ENCODE results near the gene RNF181. TPM values are rescaled to one million over a fixed set of nuclear protein-coding genes. Genes with fewer than 3 reads are reported as not detected.

The RNF181 gene
- total RNA-seq, 2 experiments from 2014 or later = 113 to 140 TPM

GRCh38 chr2:85642725-85643124 is 47.2 kb downstream of the RNF181 start:
- ChIA-PET CTCF (interaction anchor here (1.0 to 1.4 kb wide), 2 partner anchors 10 to 11 kb away, joined by 3 read pairs; no protein-coding TSS in a partner anchor), POLR2A (no interaction called here)
- Mint-ChIP-seq H3K27ac (peak overlapping the region; percentile 27), H3K4me3 (no peak overlapping the region), H3K36me3 (ENCODE audit: low read depth) (peaks cover 61% of the 10 kb centered on the region), H3K27me3 (no peaks in the 10 kb centered on the region), H3K4me1 (peaks cover 14% of the 10 kb centered on the region), H3K9me3 (ENCODE audit: low read depth) (no peaks in the 10 kb centered on the region)
- DNase-seq = peak; percentile 30
- intact Hi-C loops (cut with DNase I, micrococcal nuclease) = no loop called here
- peak; percentile 82 for ATAC-seq

- POLR2A ChIA-PET = interaction anchor here (0.6 kb wide), 1 partner anchor 31 kb away, joined by 3 read pairs; no protein-coding TSS in a partner anchor
- no peak overlapping the region for H3K4me3 Mint-ChIP-seq
- no peaks in the 10 kb centered on the region for H3K27me3 Mint-ChIP-seq
- intact Hi-C loops (cut with DNase I, micrococcal nuclease) = no loop called here
- CTCF ChIA-PET = interaction anchor here (0.6 to 3.1 kb wide), 3 partner anchors 8 to 50 kb away, joined by 3 to 15 read pairs (median 4); no protein-coding TSS in a partner anchor
- DNase-seq = no peak
- ATAC-seq = no peak
- H3K9me3 Mint-ChIP-seq (ENCODE audit: low read depth) = no peaks in the 10 kb centered on the region
- no peak overlapping the region for H3K27ac Mint-ChIP-seq
- peaks cover 66% of the 10 kb centered on the region for H3K36me3 Mint-ChIP-seq (ENCODE audit: low read depth)
- peaks cover 14% of the 10 kb centered on the region for H3K4me1 Mint-ChIP-seq
Observed at GRCh38 chr2:85644909-85645308, 49.4 kb downstream of the RNF181 start.

GRCh38 chr2:85646166-85646565 is 50.6 kb downstream of the RNF181 start:
- no peak for ATAC-seq
- CTCF ChIA-PET = interaction anchor here (0.8 to 3.1 kb wide), 6 partner anchors 10 to 508 kb away, joined by 3 to 15 read pairs (median 3); no protein-coding TSS in a partner anchor
- POLR2A ChIA-PET = no interaction called here
- Mint-ChIP-seq H3K36me3 (ENCODE audit: low read depth) (peaks cover 61% of the 10 kb centered on the region), H3K4me3 (no peak overlapping the region), H3K27me3 (no peaks in the 10 kb centered on the region), H3K27ac (no peak overlapping the region), H3K4me1 (peaks cover 14% of the 10 kb centered on the region), H3K9me3 (ENCODE audit: low read depth) (no peaks in the 10 kb centered on the region)
- no peak for DNase-seq
- intact Hi-C loops (cut with DNase I, micrococcal nuclease) = no loop called here

Other genes starting within 250 kb of the RNF181 start
- gene RETSAT, start 241.2 kb upstream of the RNF181 start, total RNA-seq = 10 to 100 TPM; 18.1 to 18.7 TPM
- 10 to 100 TPM; 11.2 to 12.9 TPM for gene ELMOD3, start 241.0 kb upstream of the RNF181 start, total RNA-seq
- 10 to 100 TPM; 28.3 to 45.6 TPM for gene CAPG, start 185.4 kb upstream of the RNF181 start, total RNA-seq
- 1 to 10 TPM; 1.7 to 2.2 TPM for gene SH2D6, start 177.0 kb upstream of the RNF181 start, total RNA-seq
- gene MAT2A, start 56.6 kb upstream of the RNF181 start, total RNA-seq = 100 to 1,000 TPM; 226 to 259 TPM
- 10 to 100 TPM; 20.1 to 22.2 TPM for gene GGCX, start 34.3 kb upstream of the RNF181 start, total RNA-seq
- gene VAMP8, start 18.2 kb upstream of the RNF181 start, total RNA-seq = 100 to 1,000 TPM in 1 of 2 experiments, 10 to 100 TPM in 1; 98.3 to 106 TPM
- gene VAMP5, start 11.3 kb upstream of the RNF181 start, total RNA-seq = 10 to 100 TPM; 21.4 to 26.7 TPM
- 1 to 10 TPM; 1.3 to 2.5 TPM for gene TMEM150A, start 7.0 kb downstream of the RNF181 start, total RNA-seq
- gene C2orf68, start 16.3 kb downstream of the RNF181 start, total RNA-seq = 10 to 100 TPM; 33.7 to 47.2 TPM
- gene USP39, start 20.4 kb downstream of the RNF181 start, total RNA-seq = 10 to 100 TPM; 81.2 to 95.3 TPM
- gene SFTPB, start 72.5 kb downstream of the RNF181 start, total RNA-seq = not detected
- gene GNLY, start 98.6 kb downstream of the RNF181 start, total RNA-seq = 10 to 100 TPM; 18.9 to 21.6 TPM
- not detected for gene ATOH8, start 158.2 kb downstream of the RNF181 start, total RNA-seq